Measurements from ENCODE around the gene TMEM169.

- TF ChIP-seq CTCF (IDR thresholded peaks at IDR 0.05) (no peak), POLR2A (IDR thresholded peaks at IDR 0.05) (no peak), POLR2AphosphoS5 (IDR thresholded peaks at IDR 0.05) (no peak)
Observed at GRCh38 chr2:216064665-216065064, 17.1 kb upstream of the TMEM169 start.
